ENCODE results near the gene OSBPL3.

The OSBPL3 gene

GRCh38 chr7:24981171-24981951 lies 1.4 kb upstream of the OSBPL3 start:
- in situ Hi-C loops (cut with MboI; ENCODE audit: low sequenced_read_pairs) = no loop called here

- in situ Hi-C loops (cut with MboI; ENCODE audit: low sequenced_read_pairs) = no loop called here
Measured at GRCh38 chr7:24980534-24981170, 674 bp upstream of the OSBPL3 start.

- in situ Hi-C loops (cut with MboI; ENCODE audit: low sequenced_read_pairs) = no loop called here
Measured at GRCh38 chr7:24979470-24979862, 512 bp downstream of the OSBPL3 start.

GRCh38 chr7:24978843-24979469 lies 1.0 kb downstream of the OSBPL3 start:
- in situ Hi-C loops (cut with MboI; ENCODE audit: low sequenced_read_pairs) = no loop called here

GRCh38 chr7:24975644-24976260 lies 4.2 kb downstream of the OSBPL3 start:
- in situ Hi-C loops (cut with MboI; ENCODE audit: low sequenced_read_pairs) = no loop called here

GRCh38 chr7:24975172-24975571 lies 4.8 kb downstream of the OSBPL3 start:
- in situ Hi-C loops (cut with MboI; ENCODE audit: low sequenced_read_pairs) = no loop called here

GRCh38 chr7:24974026-24974832 lies 5.7 kb downstream of the OSBPL3 start:
- in situ Hi-C loops (cut with MboI; ENCODE audit: low sequenced_read_pairs) = no loop called here

GRCh38 chr7:24972991-24973390 lies 7.0 kb downstream of the OSBPL3 start:
- in situ Hi-C loops (cut with MboI; ENCODE audit: low sequenced_read_pairs) = no loop called here

- in situ Hi-C loops (cut with MboI; ENCODE audit: low sequenced_read_pairs) = no loop called here
Measured at GRCh38 chr7:24972166-24972477, 7.9 kb downstream of the OSBPL3 start.

GRCh38 chr7:24971333-24972165 lies 8.4 kb downstream of the OSBPL3 start:
- in situ Hi-C loops (cut with MboI; ENCODE audit: low sequenced_read_pairs) = no loop called here

GRCh38 chr7:24970676-24971075 lies 9.3 kb downstream of the OSBPL3 start:
- in situ Hi-C loops (cut with MboI; ENCODE audit: low sequenced_read_pairs) = no loop called here

- in situ Hi-C loops (cut with MboI; ENCODE audit: low sequenced_read_pairs) = no loop called here
Measured at GRCh38 chr7:24968165-24968564, 11.8 kb downstream of the OSBPL3 start.

GRCh38 chr7:24967696-24968095 lies 12.3 kb downstream of the OSBPL3 start:
- in situ Hi-C loops (cut with MboI; ENCODE audit: low sequenced_read_pairs) = no loop called here

- in situ Hi-C loops (cut with MboI; ENCODE audit: low sequenced_read_pairs) = no loop called here
Measured at GRCh38 chr7:24966802-24967201, 13.2 kb downstream of the OSBPL3 start.

- in situ Hi-C loops (cut with MboI; ENCODE audit: low sequenced_read_pairs) = no loop called here
Measured at GRCh38 chr7:24965831-24966708, 13.9 kb downstream of the OSBPL3 start.

GRCh38 chr7:24964191-24964590 lies 15.8 kb downstream of the OSBPL3 start:
- in situ Hi-C loops (cut with MboI; ENCODE audit: low sequenced_read_pairs) = no loop called here

GRCh38 chr7:24963218-24963617 lies 16.8 kb downstream of the OSBPL3 start:
- in situ Hi-C loops (cut with MboI; ENCODE audit: low sequenced_read_pairs) = no loop called here

GRCh38 chr7:24962418-24962962 lies 17.5 kb downstream of the OSBPL3 start:
- in situ Hi-C loops (cut with MboI; ENCODE audit: low sequenced_read_pairs) = no loop called here

Measured in HL-60/S4 treated with retinoic acid at 250 ng/mL for 4 days and 3 days (cell line).